Activated CD4-positive, CD25-positive, alpha-beta regulatory T cell treated with anti-CD3 and anti-CD28 coated beads, Interleukin-2, amount 50 U/mL, for 72 hours (primary cell): ENCODE results near the gene ZNF775.

Source experiments
- DNase-seq: peaks from one replicate; pipeline ENCODE4 v3.0.0; 2021

ZNF775 gene

GRCh38 chr7:150351587-150352194 lies 27.4 kb upstream of the ZNF775 start:
- no peak for DNase-seq

DNA sequence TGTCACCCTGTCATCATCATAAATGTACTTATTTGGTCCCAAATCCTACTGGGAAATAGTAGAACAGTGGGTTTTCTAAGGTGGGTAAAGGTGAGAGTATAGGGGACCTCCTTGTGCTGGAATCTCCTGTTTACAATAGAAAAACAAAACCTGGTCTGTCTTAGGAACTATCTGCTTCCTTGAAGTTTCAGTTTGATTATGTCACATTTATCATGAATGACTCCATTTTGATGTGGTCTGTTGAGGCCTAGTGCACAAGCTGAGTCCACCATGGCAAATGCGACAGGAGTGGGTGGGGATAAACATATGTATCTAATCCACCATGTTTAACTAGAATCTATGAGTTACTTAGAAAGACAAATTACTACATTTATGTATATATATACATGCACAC lies 23.5 kb upstream of the ZNF775 start:
- no peak for DNase-seq

- no peak for DNase-seq
These were observed 22.7 kb upstream of the ZNF775 start for GRCh38 chr7:150356265-150356897.

- DNase-seq: peak; percentile 51
These were observed 21.9 kb upstream of the ZNF775 start for GRCh38 chr7:150357270-150357669.

DNA sequence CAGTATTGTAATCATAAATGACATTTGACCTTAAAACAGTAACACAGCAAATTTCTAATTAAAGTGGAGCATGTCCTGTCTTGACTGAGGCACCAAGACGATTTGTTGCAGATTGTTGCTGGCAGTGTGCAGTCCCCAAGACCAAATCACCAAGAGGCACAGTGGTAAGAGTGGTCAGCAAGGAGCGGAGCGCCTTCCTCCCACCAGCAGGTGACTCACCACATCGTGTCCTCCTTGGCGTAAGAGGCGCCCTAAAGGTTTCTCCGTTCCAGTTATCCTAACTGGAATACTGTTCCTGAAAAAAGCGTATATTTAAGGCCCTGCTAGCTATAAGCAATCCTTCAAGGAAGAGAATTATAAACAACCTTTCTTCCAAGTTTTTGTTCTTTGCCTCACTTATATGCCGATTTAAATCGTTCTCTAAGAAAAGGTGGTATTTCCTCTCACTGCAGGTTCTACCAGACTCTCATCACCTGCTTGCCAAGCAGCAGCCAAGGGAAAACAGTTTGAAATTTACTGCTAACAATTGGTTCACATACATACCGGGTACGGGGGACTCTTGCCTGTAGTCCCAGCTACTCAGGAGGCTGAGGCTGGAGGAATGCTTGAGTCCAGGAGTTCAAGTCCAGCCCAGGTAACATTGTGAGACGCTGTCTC lies 21.2 kb upstream of the ZNF775 start:
- DNase-seq: no peak

GRCh38 chr7:150358433-150358832 lies 20.7 kb upstream of the ZNF775 start:
- DNase-seq: no peak

DNA sequence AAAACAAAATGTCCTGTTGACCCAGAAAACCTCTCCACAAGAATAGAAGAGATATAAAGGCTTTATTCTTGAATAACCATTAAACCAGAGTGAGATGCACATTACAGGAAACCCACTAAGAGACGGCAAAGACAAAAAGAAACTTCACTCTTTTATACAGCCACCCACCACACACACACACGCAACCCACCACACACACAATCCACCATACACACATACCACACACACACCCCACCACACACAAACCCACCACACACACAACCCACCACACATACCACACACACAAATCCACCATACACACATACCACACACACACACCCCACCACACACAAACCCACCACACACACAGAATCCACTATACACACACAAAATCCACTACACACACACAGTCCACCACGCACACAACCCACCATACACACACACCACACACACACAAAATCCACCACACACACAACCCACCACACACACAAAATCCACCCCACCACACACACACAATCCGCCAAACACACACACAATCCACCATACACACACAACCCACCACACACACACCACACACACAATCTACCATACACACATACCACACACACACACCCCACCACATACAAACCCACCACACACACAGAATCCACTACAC lies 20.0 kb upstream of the ZNF775 start:
- no peak for DNase-seq

GRCh38 chr7:150359622-150360362 lies 19.3 kb upstream of the ZNF775 start:
- no peak for DNase-seq

DNA sequence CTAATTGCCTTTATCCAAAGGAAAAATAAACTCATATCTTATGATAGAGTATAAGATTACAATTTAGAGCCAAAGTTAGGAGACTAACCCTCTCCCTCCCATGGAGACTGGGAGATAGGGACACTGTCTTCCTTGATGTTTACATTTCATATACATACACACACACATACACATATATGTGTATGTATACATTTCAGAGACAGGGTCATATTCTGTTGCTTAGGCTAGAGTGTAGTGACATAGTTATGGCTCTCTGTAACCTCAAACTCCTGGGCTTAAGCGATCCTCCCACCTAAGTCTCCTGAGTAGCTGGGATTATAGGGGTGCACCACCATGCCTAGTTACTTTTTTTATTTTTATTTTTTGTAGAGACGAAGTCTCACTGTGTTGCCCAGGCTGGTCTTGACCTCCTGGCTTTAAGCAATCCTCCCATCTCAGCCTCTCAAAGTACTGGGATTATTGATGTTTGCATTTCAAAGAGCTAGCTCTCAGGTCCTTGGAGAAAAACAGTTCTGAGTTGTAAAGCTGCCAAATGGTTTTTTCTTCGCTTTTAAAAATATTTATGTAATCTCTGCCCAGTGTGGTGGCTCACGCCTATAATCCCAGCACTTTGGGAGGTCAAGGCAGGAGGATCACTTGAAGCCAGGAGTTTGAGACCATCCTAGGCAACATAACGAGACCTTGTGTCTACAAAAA lies 18.6 kb upstream of the ZNF775 start:
- DNase-seq: no peak

DNA sequence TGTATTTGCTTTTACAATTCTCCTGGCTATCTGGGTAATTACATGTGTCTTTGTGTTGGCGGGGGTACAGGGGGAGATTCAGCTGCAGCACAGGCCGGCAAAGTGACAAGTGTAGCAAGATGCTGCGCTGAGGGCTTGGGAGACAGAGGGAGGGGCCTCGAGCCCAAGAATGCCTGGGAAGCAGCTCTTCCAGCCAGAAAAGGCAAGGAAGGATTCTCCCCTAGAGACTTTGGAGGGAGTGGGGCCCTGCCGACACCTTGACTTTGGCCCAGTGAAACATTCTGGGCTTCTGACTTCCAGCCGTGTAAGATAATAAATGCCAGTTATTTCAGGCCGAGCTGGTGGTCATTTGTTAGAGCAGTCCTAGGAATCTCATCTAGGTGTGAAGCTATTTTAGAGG lies 17.7 kb upstream of the ZNF775 start:
- DNase-seq: no peak

DNA sequence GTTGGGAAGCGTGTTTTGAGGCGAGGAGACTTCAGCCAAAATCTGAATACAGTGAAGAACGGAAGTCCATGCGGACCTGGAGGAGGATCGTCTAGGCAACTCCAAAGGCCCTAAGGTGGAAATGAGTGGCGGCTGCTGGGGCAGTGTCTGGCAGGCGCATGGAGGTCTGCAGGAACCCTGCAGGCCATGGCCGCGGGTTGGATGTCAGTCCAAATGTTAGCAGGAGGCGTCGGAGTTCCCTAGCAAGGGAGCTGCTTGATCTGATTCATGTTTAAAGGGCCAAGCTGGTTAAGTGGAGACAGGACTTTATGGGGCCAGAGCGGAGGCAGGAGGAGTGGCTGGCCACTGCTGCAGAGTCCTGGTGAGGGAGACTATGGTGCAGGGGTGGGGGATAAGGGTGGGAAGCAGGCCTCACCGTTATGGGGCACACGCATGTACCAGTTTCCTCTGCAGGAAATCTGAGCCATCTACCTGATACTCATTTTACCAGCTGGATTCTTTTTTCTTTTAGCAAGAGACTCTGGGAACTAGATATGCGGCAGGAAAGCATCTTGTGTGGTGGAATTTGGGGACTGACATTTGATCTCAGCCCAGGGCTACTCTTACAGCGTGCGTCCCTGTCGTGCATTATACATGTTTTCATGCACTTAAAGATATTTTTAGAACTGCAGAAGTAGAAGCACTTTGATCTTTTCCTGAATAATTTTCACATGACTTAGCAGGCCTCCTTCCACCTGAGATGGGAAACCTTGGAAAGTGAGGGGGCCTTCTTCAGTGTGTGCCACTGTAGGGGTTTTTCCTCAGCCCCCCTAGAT lies 17.1 kb upstream of the ZNF775 start:
- no peak for DNase-seq

- no peak for DNase-seq
These were observed 15.8 kb upstream of the ZNF775 start for GRCh38 chr7:150363370-150363769.

DNA sequence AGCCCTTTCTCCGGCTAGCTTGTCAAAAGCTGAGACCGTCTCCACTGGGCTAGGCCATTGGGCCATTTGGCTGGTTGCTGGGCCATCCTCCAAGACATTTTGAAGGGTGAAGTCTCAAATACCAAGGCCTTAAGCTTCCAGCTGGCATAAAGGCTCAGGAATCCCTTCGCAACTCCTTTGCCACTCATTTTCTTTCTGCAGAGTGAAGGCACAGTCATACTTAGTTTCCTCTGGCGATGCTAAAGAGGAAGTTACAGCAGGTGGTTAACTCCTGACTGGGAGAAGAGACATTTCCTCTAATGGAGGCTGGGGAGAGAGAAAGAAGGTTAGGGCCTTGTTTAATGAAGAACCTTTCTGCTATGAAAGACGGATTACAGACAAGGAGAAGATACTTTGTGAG lies 15.3 kb upstream of the ZNF775 start:
- no peak for DNase-seq

GRCh38 chr7:150365194-150365593 lies 13.9 kb upstream of the ZNF775 start:
- no peak for DNase-seq

DNA sequence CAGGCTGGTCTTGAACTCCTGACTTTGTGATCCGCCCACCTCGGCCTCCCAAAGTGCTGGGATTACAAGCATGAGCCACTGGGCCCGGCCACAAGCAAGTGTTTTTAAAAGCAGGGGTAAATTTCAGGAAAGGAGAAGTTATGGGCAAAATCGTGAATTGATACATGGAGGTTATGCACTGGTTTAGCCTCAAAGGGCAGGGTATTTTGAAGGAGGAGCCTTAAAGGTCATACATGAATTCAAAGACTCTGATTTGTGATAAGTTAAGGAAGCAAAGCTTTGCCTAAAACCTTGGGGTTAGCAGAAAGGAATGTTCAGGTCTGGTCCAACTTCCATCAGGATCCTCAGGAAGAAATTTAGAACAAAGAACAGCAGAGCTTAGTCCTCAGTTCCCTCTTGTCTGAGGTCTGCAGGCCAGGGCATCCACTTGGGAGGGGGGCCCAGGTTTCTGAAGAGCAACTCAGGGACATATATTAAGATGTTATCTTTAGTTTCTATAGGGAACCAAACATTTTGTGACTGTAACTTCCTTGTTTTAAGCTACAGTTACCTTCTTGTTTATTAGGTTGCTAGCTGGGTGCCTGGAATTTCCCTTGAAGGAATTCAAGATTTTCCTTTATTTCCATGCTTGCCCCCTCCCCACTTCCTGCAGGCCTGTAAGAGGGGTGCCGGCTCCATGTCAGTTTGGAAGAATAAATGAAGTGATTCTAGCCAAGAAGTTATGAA lies 13.3 kb upstream of the ZNF775 start:
- DNase-seq: no peak

DNA sequence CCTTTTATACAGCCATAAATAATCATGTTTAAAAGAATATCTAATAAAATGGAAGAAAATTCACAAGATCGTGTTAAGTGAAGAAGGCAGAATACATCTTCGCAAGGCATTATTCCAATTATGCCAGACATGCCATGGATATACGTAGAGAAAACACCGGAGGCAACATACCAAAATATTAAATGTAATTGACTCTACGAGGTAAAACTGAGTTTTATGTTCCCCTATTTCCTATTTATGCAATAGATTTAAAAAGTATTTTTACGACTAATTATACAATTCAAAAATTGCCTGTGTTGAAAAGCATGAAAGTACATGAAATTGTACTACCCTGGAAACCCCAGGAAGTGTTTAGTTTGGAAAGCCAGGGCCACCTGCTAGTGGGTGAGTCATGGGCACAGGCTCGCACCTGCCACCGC lies 11.4 kb upstream of the ZNF775 start:
- no peak for DNase-seq

DNA sequence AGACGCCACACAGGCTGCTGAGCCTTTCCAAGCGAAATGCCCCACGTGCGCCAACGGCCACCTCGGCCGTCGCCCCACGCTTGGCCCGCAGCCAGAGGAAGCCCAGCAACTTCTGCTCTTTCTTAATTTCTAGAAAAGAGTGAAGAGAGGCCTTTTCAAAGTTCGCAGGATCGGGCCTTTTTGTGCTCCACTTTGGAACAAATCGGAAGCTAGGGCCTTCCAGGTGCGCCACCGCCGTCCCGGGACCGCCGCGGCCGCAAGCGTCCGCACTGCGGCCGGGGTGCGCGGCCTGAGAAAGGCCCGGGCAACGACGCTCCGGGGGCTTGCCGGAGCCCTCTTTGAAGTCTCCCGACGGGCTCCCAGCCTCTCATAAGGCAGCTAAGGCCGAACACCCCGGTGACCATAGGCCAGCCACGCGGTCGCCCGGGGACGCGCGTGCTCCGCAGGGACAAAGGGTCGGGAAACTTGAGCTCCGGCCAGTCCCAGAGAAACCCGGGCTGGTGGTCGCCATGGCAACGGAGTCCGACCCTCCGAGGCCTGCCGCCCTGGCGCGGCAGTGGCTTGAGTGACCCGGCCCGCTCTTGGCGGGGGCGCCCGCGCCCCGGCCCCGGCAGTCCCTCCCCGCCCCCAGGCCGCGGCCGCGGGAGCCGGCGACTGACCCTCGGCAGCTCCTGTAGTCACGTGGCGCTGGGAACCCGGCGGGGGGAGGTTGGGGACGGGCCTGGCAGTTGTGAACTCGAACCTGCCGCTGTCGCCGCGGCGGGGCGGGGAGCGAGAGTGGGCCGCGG lies 10.8 kb upstream of the ZNF775 start, which contains the start of gene REPIN1:
Gene REPIN1, plus strand, starts transcription at position 727 of the 788 bp plus-strand sequence. CDS start 890 bp downstream, outside the sequence.
- peak; percentile 82 for DNase-seq

DNA sequence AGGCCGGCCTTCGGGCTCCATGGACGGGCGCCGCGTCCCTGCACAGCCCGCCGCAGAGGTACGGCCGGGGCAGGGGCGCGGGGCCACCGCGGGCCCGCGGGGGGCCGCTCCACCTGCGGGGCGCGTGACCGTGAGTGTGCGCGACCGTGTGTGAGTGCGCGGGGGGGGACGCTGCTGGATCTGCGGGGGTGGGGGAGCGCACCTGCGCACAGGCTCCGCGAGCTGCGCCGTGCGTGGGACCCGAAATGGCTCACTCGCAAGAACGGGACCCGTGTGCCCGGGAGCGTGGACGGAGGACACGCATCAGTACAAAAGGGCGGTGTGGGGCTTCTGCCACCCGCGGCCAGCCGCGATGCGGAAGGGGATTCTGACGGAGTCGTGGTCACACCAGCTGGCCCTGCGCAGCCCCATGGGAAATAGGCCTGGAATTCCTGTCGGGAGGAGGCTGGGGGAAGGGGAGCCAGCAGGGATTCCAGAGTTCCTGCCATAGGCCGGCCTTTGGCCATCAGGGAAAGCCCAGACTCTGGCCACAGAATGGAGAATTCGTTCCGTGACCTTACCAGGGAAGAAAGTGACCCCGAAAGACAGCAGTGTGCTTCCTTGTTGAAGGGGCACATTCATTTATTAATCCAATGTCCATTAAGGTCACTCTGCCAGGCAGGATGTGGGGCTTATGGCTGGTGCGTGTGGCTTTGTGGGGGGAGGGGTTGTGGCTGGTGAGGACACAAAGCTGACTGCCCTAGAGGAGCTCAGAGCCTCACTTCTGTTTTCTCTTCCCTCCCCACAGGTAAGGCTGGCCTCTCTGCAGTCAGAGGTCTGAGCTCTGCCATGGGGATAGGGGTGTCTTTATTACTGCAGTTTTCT lies 10.0 kb upstream of the ZNF775 start:
- DNase-seq: peak; percentile 60
